Tibial artery (tissue), 4 donors: ENCODE measurements around the gene SND1.

ENCODE experiments used
- DNase-seq, 2 donors: peaks; one replicate each; pipeline ENCODE4 v3.0.0-alpha.2; 2019
- H3K27ac ChIP-seq, 2 donors: fragments of 200-600 bp; sonication (generic) in 1 of 2; 1 replicate in 1 of 2; 2 replicates in 1 of 2; pipeline ENCODE4 v1.5.1; 2018 to 2019; ENCODE audit warnings: mild to moderate bottlenecking in 1 of 2
- H3K27me3 ChIP-seq, 2 donors: fragments of 200-600 bp; sonication (generic) in 1 of 2; one replicate each; pipeline versions ENCODE4 v1.5.1 to v1.6.0; 2016 to 2019
- H3K36me3 ChIP-seq, 3 donors: fragments of 200-600 bp; sonication (generic) in 2 of 3; one replicate each; pipeline ENCODE4 v1.5.1; 2016 to 2019; ENCODE audit warnings: mild to moderate bottlenecking in 2 of 3
- H3K4me1 ChIP-seq, 4 donors: fragments of 200-600 bp; sonication (generic) in 2 of 4; 1 replicate in 3 of 4; 2 replicates in 1 of 4; pipeline ENCODE4 v1.5.1; 2016 to 2019
- H3K4me3 ChIP-seq, 2 donors: fragments of 200-600 bp; sonication (generic) in 1 of 2; 1 replicate in 1 of 2; 2 replicates in 1 of 2; pipeline ENCODE4 v1.5.1; 2018 to 2019; ENCODE audit warnings: mild to moderate bottlenecking in 2 of 2
- H3K9me3 ChIP-seq, 3 donors: fragments of 200-600 bp; sonication (generic) in 1 of 3; one replicate each; pipeline ENCODE4 v1.5.1; 2016 to 2019
- intact Hi-C: fragments of 100-400 bp; cut with DNase I; formaldehyde crosslinking; loops from one replicate; pipeline ENCODE4 v1.15.0; 2023; ENCODE audit warnings: low total_unique reads
- TF ChIP-seq, protein P1 (sequence below), 2 experiments: fragments of 200-600 bp in 1 of 2; fragments of 450-650 bp in 1 of 2; IDR thresholded peaks; one replicate each; pipeline ENCODE4 v1.5.1; 2017 to 2019; ENCODE audit warnings: antibody characterized with exemption in 2 of 2, mild to moderate bottlenecking in 1 of 2, moderate library complexity in 1 of 2

SND1 gene

GRCh38 chr7:127850195-127850594, 198.2 kb downstream of the SND1 start:
- DNase-seq: no peak
- no peaks in the 10 kb centered on the region for H3K27me3 ChIP-seq
- H3K36me3 ChIP-seq: no peaks in the 10 kb centered on the region
- no peaks in the 10 kb centered on the region for H3K9me3 ChIP-seq
- intact Hi-C loops: no loop called here
- no peak overlapping the region for H3K4me3 ChIP-seq
- H3K4me1 ChIP-seq: peaks cover 0 to 20% (median 7%) of the 10 kb centered on the region in 4 donors
- TF ChIP-seq, protein P1, sequence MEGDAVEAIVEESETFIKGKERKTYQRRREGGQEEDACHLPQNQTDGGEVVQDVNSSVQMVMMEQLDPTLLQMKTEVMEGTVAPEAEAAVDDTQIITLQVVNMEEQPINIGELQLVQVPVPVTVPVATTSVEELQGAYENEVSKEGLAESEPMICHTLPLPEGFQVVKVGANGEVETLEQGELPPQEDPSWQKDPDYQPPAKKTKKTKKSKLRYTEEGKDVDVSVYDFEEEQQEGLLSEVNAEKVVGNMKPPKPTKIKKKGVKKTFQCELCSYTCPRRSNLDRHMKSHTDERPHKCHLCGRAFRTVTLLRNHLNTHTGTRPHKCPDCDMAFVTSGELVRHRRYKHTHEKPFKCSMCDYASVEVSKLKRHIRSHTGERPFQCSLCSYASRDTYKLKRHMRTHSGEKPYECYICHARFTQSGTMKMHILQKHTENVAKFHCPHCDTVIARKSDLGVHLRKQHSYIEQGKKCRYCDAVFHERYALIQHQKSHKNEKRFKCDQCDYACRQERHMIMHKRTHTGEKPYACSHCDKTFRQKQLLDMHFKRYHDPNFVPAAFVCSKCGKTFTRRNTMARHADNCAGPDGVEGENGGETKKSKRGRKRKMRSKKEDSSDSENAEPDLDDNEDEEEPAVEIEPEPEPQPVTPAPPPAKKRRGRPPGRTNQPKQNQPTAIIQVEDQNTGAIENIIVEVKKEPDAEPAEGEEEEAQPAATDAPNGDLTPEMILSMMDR (IDR thresholded peaks at IDR 0.05): no peak
- H3K27ac ChIP-seq: no peak overlapping the region

DNA sequence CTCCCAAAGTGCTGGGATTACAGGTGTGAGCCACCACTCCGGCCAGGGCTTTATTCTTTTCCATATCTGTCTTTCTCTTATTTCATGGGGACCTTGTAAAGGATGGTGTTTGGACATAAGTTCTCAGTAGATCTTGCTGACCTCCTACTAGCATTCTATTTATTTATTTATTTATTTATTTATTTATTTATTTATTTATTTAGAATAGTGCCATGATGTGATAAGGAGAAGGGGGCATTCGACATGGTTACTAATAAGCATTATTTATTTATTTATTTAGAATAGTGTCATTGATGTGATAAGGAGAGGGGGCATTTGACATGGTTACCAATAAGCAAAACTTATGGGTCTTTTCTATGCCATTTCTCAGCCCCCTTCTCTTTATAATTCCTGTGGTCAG, 202.4 kb downstream of the SND1 start:
- Histone ChIP-seq H3K9me3 (no peaks in the 10 kb centered on the region), H3K36me3 (no peaks in the 10 kb centered on the region), H3K4me1 (peaks cover 0 to 12% (median 4%) of the 10 kb centered on the region in 4 donors), H3K27me3 (no peaks in the 10 kb centered on the region), H3K27ac (no peak overlapping the region), H3K4me3 (no peak overlapping the region)
- DNase-seq: no peak
- intact Hi-C loops: no loop called here
- TF ChIP-seq, protein P1 (IDR thresholded peaks at IDR 0.05): no peak

- DNase-seq: no peak
- Histone ChIP-seq H3K4me3 (no peak overlapping the region), H3K9me3 (no peaks in the 10 kb centered on the region), H3K27ac (no peak overlapping the region), H3K36me3 (no peaks in the 10 kb centered on the region), H3K27me3 (no peaks in the 10 kb centered on the region), H3K4me1 (peaks cover 0 to 12% (median 0%) of the 10 kb centered on the region in 4 donors)
- TF ChIP-seq, protein P1 (IDR thresholded peaks at IDR 0.05): no peak
- intact Hi-C loops: no loop called here
Measured at GRCh38 chr7:127857464-127857841, 205.5 kb downstream of the SND1 start.

- Histone ChIP-seq H3K4me1 (peaks cover 0 to 12% (median 0%) of the 10 kb centered on the region in 4 donors), H3K9me3 (no peaks in the 10 kb centered on the region), H3K4me3 (no peak overlapping the region), H3K27me3 (no peaks in the 10 kb centered on the region), H3K27ac (no peak overlapping the region), H3K36me3 (no peaks in the 10 kb centered on the region)
- intact Hi-C loops: no loop called here
- TF ChIP-seq, protein P1 (IDR thresholded peaks at IDR 0.05): no peak
- no peak for DNase-seq
Measured at GRCh38 chr7:127858091-127858914, 206.3 kb downstream of the SND1 start.

- H3K36me3 ChIP-seq: no peaks in the 10 kb centered on the region
- H3K27ac ChIP-seq: no peak overlapping the region
- DNase-seq: no peak
- TF ChIP-seq, protein P1 (IDR thresholded peaks at IDR 0.05): no peak
- no peak overlapping the region for H3K4me3 ChIP-seq
- peaks cover 0 to 12% (median 0%) of the 10 kb centered on the region in 4 donors for H3K4me1 ChIP-seq
- no peaks in the 10 kb centered on the region for H3K9me3 ChIP-seq
- intact Hi-C loops: no loop called here
- H3K27me3 ChIP-seq: no peaks in the 10 kb centered on the region
Measured at GRCh38 chr7:127858915-127859189, 206.9 kb downstream of the SND1 start.
